CD4-positive, alpha-beta T cell treated with Interleukin-6 for 4 hours (primary cell): Measurements from ENCODE around the gene GALNT17.
"Not testable (repeated sequence)": the region's sequence is repeated elsewhere in the genome, so short reads cannot be mapped to it uniquely, and the experiment has no call there.

Experiments
- DNase-seq: peaks from one replicate; pipeline ENCODE4 v3.0.0-alpha.2; 2020; ENCODE audit warnings: mixed read lengths

GALNT17 gene

DNA sequence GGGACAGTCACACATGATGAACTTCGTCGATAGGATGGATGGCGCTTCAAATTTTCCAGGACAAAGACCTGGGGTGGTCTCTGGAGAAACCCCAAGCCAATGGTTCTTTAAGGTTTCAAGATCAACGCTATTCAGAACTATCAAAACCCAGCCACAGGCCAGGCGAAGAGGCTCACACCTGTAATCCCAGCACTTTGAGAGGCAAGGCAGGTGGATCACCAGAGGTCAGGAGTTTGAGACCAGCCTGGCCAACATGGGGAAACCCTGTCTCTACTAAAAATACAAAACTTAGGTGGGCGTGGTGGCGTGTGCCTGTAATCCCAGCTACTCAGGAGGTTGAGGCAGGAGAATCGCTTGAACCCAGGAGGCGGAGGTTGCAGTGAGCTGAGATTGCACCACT, 511.1 kb downstream of the GALNT17 start:
- DNase-seq = not testable (repeated sequence)

DNA sequence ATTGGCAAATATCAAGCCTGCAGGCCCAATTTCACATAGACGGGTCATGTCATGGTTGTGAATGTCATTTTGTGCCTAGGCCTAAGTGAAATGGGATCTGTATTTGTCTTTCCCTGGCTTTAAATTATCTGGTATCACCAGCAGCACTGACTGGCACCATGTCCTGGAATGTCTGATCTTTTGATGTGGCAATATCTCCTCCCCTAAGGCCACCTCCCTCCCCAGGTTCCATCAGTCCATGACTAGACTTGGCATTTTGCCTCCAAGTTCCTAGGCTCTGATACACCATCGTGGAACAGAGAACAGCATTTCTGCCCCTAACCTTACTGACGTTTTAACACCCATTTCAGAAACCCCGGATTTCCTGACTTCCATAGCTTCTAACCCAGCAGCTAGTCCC, 513.9 kb downstream of the GALNT17 start:
- DNase-seq = no peak

DNA sequence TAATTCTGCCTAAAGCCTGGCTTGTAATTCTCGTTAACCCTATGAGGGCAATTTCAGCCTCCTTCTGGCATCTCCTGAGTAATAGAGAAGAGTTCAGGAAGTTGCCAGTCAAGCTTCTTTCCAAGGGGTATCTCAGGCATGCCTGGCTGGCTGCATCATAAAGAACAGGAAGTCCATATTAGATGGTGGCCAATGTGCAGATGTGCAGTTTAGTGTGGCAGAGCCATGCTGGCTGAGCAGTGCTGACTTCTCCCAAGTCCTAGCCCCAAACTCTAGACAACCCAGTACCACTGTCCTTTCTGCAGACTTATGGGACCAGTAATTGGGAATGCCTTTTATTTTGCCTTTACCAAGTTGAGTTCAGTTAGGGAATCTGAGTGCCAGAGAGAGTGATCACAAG, 517.9 kb downstream of the GALNT17 start:
- DNase-seq = no peak

DNA sequence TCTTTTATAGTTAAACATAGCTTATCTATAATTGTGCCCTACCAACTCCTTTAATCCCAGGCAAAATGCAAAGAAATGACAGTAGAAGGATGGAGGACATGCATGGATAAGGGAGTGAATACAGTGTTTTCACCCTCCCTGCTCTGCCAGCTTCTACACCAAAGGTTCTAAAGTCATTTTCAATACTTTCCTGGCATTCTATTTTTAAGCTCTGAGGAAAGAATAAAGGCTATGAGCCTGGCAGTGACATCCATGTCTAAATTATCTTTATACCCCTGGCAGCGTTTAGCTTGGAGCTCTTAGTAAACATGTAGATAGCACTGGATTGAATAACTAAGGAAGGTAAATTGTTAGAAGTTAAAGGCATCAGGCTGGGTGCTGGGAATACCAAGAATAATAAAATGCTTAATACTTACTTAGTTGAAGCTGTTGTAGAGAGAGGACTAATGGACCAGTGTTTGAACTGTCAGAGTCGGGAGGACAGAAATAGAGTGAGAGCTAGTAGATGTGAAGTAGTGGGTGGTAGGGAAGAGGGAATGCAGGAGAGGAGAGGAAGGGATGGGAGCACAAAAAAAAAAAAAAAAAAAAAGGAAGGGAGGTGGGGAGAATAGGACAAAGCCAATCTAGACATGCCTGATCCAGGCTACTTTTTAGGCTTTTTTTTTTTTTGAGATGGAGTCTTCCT, 518.9 kb downstream of the GALNT17 start:
- no peak for DNase-seq

DNA sequence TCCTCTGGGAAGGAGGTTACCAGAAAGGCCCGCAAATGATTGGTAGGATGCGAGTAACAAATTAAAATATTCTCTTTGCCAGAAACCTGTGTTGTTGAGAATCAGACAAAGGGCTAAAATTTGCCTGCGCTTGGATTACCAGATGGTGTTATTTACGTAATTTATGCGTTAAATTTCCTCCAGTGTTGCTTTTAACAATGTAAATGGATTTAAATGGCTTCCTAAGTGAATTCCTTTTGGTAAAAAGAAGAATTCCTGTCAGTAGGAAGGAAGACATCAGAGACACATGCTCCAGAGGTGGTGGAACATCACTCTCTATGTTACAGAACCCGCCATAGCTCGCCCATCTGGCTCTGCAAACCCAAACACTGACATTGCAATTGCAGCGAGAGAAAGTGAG, 520.6 kb downstream of the GALNT17 start:
- no peak for DNase-seq

DNA sequence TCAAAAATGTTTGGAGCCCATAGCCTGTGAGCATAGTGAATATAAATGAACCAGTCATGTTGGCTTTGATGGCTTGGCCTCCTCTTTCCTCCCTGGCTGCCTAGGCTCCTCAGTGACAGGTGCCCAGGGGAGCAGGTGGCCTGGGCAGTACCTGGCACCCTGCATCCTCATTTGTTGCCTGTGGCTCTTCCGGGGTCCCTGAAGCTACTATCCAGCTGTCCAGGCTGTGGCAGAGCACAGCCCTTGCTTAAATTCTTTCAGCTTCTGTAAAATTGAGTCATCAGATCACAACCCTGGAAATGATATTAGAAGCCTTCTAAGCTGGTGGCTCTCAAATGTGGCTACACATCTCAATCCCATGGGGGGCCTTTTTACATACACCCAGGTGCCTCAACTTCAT, 525.4 kb downstream of the GALNT17 start:
- no peak for DNase-seq

DNA sequence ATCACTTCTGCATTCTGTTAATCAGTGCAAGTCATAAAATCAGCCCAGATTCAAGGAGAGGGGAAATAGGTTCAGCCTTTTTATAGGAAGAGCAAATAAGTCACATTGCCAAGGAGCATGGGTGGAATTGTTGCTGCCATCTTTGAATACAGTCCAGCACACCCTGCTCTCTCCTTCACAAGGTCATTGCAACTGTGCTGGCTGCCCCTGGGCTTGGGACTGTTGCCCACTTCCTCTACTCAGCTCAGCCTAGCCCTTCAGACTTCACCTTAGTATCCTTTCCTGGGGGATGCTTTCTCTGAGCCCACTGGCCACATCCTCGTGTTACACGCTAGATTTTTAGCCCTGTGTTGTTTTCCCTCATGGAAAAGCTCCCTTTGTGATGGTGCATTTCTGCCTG, 527.7 kb downstream of the GALNT17 start:
- no peak for DNase-seq

DNA sequence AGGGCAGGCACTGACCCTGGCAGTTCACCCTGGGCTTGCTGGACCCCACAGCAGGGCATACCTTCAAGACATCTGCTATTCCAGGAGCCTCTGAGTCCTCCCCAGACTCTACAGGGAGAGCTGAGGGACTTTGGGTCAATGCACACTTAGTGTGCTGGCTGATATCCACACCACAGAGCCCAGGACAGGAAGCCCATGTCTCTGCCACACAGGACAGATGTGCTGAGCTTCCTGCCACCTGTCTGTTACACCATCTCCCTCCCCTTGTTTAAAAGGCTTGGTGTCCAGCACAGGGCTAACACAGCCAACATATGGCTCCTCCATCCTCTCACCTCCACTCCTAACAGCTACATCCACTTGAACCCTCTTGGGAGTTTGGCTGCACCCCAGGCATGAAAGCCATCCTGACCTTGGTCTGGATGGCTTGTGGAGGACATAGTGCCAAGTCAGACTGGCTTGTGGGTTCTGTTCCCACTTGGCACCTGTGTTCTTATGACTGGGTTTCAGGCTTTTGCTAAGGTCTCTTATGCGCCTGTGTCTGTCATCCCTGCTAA, 529.8 kb downstream of the GALNT17 start:
- no peak for DNase-seq

DNA sequence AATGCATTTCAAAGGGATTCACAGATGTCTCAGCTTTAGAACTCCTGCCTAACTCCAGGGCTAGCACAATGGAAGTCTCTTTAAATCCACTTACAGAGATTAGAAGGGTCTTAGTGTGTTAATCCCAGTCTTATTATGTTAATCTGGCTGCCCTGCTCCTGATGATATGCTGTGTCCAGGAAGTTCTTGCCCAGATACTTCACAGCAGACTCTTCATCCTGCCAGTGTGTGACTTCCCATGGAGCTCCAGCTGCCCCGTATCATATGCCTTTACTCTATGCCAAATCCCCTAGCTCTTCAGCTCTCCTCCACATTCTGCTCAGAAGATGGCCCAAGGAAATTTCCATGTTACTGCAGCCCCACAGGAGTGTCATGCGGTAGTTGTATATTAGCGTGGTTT, 533.8 kb downstream of the GALNT17 start:
- no peak for DNase-seq

DNA sequence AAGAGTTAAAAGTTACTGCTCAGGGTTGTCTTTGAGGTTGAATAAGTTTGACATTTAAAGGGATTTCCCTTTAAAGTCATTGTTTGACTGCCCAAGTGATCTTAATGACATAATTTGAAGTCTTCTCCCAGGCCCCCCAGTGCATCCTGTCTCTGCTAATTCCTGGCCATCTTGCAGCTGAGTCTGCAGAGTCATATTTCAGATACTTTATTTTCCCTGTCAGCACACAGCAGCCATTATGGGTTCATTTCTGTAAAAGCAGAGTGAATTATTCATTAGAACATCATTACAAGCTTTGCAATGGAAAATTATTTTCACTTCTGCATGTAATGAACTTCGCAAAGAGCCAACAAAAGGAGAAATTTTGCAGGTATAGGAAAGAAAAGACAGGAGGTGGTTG, 536.6 kb downstream of the GALNT17 start:
- no peak for DNase-seq

DNA sequence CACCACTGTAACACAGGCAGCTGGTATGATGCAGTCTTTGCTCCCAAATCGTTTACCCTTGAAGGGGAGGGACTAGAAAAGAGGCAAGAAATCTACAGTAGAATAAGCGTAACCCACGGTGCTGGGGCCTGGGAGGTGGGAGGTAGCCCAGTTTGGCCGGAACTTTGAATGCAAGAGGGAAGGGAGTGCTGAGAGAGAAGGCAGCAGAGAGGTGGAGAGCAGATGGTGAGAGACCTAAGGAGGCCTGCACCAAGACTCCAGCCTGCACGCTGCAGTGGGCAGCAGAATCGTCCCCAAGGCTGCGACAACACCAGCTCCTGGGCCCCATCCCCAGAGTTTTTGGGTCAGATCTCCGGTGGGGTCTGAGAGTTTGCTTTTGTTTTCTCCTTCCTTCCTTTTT, 547.5 kb downstream of the GALNT17 start:
- DNase-seq = no peak

DNA sequence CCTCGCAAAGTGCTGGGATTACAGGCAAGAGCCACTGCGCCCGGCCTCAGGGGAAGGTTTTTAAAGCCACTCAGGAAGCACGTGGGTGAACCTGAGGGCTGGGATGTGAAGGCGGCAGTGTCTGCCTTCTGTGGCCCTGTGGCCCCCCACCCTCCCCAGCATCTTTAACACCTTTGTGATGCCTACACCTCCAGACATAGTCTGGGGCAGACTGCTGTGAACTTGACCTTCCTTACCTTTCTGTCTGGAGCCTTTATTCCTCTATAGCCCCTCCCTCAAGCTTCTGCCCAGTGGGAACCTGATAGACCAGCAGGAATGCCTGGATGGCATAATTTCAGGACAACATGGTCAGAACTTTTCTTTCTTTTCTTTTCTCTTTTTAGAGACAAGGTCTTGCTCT, 550.2 kb downstream of the GALNT17 start:
- no peak for DNase-seq

DNA sequence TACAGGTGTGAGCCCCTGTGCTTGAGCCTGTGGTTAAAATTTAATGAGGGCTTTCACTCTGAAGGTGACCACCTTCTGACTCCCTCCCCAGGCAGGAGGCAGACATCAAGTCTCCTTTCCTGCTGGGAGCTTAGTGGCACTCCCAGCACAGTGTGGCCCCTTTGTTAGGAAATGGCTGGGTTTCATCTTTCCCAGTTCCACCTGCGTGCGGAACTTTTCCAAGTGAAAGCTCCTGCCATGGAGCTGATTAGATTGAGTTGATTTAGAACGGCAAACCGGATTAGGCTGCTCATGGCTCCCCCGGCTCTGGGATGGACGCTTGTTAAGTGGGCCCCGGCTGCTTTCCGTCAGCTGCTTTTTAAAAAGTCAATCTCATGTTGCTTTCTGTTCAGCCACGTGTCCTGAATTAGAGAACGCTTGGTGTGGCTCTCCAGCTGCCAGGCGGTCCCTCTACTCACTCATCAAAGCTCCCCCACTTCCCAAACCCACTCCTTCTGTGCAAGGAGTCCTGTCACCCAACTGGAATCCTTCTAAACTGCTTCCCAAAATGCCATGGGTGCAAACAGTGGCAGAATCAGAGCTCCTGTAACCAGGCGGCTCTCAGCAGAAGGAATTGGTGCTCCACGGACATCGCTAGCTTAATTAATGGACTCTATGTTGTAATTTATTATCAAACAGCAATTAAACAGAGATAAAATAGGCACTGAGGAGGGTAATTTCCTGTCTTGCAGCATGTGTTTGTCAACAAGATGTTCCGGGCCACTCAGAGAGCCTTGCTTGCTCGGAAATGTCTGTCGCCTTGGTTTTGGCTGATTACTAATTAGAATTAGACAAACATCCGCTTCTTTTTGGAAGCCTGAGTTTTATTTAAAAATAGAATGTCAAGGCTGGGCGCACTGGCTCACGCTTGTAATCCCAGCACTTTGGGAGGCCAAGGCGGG, 551.2 kb downstream of the GALNT17 start:
- DNase-seq = no peak

DNA sequence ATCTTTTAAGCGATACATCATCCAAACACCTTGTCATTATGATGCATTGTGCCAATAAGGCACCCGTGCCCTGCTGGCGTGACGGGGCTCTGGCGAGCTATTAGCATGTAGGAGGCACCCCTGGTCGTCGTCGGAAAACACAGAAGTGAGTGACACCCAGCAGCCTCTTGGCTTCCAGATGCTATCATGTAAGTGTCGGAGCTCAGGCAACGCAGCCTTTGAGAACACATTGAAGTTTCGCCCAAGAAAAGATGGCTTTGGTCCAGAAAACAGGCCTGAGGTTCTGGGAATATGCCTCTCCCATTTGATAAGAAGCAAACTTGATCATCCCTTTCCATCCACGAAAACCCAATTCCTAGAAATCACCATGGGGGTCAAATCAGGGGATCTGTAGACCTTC, 555.3 kb downstream of the GALNT17 start:
- no peak for DNase-seq

DNA sequence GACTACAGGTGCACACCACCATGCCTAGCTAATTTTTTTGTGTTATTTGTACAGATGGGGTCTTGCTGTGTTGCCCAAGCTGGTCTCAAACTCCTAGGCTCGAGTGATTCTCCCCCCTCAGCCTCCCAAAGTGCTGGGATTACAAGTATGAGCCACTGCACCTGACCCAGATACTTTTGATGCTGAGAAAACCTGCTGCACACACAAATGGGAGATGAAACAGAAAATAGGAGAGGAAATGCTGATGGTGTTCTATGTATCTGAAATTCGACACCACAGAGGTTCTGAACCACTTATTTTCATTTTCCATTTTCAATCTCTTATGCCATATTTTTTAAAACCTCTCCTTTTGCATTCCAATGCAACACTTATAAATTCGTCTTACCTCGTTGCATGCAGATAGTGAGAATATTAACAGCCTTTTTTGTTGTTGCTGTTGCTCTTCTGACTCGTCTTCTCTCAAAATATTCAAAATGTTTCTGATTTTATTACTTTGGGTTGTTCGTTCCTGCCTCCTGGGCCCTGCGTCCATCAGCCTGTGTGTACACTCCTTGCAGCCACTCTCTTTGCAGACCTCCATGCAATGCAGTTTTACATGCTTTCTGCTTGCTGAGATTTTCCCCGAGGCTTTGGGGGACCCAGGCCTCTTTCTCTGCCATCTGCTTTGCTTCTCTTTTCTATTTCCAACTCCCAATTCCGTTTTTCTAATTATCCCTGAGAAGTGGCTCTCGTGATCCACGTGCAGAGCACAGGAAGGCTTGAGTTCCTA, 556.1 kb downstream of the GALNT17 start:
- no peak for DNase-seq

DNA sequence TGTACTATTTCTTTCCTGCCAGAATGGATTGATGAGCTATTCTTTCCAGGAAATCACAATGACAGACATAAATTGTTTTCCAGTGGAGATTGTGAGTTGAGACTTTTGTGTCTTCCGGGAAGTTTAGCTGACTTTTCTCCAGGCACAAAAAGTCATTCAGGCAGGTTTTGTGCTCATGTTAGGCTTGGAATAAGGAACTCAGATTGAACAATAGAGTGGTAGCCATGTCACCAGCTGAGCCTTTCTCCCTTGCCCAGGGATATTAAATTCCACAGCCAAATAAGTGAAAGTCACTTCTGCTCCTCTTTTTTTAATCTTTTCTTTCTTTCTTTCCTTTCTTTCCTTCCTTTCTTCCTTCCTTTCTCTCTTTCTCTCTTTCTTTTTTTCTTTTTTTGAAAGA, 559.6 kb downstream of the GALNT17 start:
- DNase-seq = no peak

DNA sequence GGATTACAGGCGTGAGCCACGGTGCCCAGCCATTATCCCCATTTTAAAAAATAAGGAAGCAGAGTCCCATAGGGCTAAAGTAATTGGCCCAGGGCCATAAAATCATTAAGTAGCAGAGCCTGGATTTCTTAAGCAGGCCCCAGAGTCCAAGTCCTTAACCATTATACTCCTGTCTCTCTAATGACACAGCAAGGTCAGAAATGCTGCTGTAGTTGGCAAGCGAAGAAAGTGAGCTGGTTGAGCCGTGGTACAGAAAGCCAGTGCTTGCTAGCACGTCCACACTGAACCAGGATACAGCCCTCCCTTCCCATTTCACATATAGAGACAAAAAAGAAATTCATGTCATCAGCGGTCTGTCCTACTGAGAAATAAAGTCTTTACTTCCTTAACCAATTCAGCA, 562.7 kb downstream of the GALNT17 start:
- DNase-seq = no peak

DNA sequence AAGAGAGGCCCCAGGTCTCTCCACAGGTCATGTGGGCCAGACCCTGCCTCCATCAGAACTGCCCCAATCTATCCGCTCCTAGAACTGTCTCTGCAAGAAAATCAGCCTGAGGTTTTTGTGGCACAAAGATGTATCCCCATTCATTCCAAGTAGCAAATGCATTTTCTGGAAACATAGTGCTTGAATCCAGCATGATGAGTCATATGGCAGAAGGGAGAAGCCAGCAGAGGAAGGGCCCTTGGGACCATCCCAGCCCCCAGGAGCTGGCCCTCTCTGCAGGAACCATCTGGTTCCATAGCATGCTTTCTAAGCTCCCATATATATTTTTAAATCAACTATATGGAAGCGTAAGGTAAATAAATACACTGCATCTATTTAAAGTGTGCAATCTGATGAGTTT, 563.2 kb downstream of the GALNT17 start:
- DNase-seq = no peak

DNA sequence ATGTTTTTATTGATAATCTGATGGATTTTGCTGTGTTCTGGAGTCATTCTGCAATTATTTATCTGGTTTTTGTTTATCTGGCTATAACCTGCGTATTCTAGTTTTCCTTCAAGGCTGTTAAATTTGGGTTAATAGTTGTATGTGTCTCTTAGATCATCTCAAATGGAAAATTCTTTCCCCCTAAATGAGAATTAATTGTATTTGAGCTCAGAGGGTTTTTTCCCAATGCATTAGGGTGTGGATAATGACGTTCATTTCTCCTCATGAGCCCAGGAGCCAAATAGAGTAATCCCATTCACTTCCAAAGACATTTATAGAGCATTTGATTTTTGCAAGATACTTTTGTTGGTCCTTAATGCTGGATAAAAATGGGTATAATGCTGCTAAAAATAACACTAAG, 564.6 kb downstream of the GALNT17 start:
- DNase-seq = no peak

DNA sequence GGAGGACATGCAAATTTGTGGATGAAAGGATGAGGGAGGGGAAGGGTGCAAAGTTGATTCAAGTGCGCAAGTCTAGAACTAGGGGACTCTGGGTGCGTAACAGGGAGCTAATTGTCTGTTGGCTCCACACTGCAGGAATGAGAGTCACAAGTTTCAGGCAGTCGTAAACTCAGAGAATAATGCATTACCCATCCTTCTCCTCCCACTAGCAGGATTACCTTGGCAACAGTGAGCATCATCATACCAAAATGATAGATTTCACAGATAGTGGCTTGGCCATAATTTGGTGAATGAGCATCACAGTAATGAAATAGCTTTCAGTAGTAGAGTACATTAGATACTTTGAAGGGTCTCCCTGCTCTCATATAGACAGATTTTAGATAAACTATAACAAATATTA, 565.5 kb downstream of the GALNT17 start:
- no peak for DNase-seq

DNA sequence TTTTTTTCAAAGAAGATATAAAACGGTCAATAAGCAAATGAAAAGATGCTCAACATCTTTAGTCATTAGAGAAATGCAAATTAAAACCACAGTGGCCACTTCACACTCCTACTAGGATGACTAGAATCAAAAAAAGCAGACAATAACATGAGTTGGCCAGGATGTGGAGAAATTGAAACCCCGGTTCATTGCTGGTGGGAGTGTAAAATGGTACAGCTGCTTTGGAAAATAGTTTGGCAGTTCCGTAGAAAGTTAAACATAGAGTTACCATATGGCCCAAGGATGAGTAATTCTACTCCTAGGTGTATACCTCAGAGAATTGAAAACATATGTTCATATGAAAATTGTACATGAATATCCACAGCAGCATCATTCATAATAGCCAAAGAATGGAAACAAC, 573.3 kb downstream of the GALNT17 start:
- no peak for DNase-seq

DNA sequence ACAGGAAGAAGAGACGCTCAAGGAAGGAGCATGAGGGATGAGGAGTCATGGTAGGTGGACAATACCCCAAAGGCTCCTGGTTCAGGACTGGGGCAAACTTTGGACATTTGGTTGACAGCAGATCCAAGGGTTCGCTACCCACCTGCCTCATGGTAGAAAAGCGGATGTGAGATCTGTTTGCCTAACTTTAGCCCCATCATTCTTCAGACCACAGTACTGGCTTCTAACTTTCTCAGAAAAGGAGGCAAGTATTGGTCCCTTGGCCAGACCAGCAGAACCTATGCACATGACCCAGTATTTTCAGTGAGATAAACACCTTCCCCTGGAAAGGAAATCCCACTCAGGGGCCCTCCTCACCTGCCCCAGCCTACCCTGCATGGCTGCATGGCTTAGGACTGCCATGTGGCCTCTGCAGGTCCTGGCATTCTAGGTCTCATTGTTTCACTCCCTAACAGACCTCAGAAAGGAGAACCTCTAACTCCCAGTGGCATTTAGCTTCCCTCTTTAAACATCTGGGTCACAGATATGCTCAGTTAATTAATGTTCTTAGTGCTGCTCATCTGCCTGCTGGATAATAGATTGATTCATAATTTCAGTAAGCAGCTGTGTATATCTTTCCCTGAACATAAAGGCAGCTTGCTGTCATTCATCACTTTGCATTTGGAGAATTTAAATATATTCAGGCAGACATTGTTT, 574.1 kb downstream of the GALNT17 start:
- no peak for DNase-seq

DNA sequence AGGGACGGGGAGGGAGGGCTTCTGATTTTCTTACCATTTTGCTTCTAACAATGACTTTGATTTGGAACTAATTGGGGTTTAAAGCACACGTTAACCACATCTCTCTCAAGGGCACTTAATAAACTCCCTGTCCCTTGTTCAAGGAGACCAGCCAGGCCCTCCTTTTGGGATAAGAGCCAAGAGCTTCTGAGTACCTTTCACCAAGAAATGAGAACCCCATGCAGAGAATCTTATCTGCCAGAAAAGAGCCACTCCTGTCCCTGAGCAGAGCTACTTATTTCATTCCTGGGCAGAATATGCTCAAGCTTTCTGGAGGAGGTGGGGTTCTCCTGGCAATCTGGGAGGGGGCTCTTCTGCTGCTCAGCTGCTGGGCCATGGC, 574.6 kb downstream of the GALNT17 start:
- no peak for DNase-seq
